Activated naive CD8-positive, alpha-beta T cell treated with anti-CD3 and anti-CD28 coated beads for 36 hours (primary cell): ENCODE data around the gene EIF3I. TPM values are rescaled to one million over a fixed set of nuclear protein-coding genes. Genes with fewer than 3 reads are reported as not detected.
"Not testable (repeated sequence)": the region's sequence is repeated elsewhere in the genome, so short reads cannot be mapped to it uniquely, and the experiment has no call there.

Source experiments
- DNase-seq: peaks from one replicate; pipeline ENCODE4 v3.0.0; 2021
- H3K27ac Mint-ChIP-seq: one replicate; pipeline ENCODE4 v1.8.0; 2022; ENCODE audit warnings: mild to moderate bottlenecking, moderate library complexity, mixed read lengths
- H3K27me3 Mint-ChIP-seq: one replicate; pipeline ENCODE4 v1.8.0; 2022; ENCODE audit warnings: mild to moderate bottlenecking, mixed read lengths
- H3K36me3 Mint-ChIP-seq: one replicate; pipeline ENCODE4 v1.8.0; 2021; ENCODE audit warnings: mild to moderate bottlenecking, mixed read lengths
- H3K4me1 Mint-ChIP-seq: one replicate; pipeline ENCODE4 v1.8.0; 2021; ENCODE audit warnings: mixed read lengths
- H3K4me3 Mint-ChIP-seq: one replicate; pipeline ENCODE4 v1.8.0; 2022; ENCODE audit warnings: mild to moderate bottlenecking, moderate library complexity, mixed read lengths
- H3K9me3 Mint-ChIP-seq: one replicate; pipeline ENCODE4 v1.8.0; 2022; ENCODE audit warnings: mixed read lengths
- total RNA-seq, 2 experiments: library from RNA; stranded (reverse); gene quantifications; one replicate each; pipeline ENCODE4 v1.2.3, GENCODE V29; 2021

Gene EIF3I
- total RNA-seq, 2 experiments from 2014 or later, result 366 to 389 TPM

GRCh38 chr1:32256473-32257226 lies 34.4 kb downstream of the EIF3I start:
- H3K36me3 Mint-ChIP-seq, result peaks cover 64% of the 10 kb centered on the region
- H3K4me3 Mint-ChIP-seq, result peak overlapping the region; percentile 78
- peaks cover 6% of the 10 kb centered on the region for H3K9me3 Mint-ChIP-seq
- peaks cover 43% of the 10 kb centered on the region for H3K4me1 Mint-ChIP-seq
- DNase-seq, result no peak
- no peaks in the 10 kb centered on the region for H3K27me3 Mint-ChIP-seq
- H3K27ac Mint-ChIP-seq, result peak overlapping the region; percentile 89

GRCh38 chr1:32257227-32257508 lies 35.0 kb downstream of the EIF3I start:
- peaks cover 59% of the 10 kb centered on the region for H3K36me3 Mint-ChIP-seq

GRCh38 chr1:32263236-32263593 lies 41.0 kb downstream of the EIF3I start:
- Mint-ChIP-seq H3K4me1 (peaks cover 55% of the 10 kb centered on the region), H3K27ac (peak overlapping the region; percentile 81), H3K36me3 (peaks cover 39% of the 10 kb centered on the region)
- DNase-seq, H3K9me3 Mint-ChIP-seq, H3K27me3 Mint-ChIP-seq, H3K4me3 Mint-ChIP-seq: not testable (repeated sequence)

More at GRCh38 chr1:32257227-32257508, 35.0 kb downstream of the EIF3I start:
- no peak for DNase-seq
- peaks cover 6% of the 10 kb centered on the region for H3K9me3 Mint-ChIP-seq
- no peaks in the 10 kb centered on the region for H3K27me3 Mint-ChIP-seq
- peak overlapping the region; percentile 78 for H3K4me3 Mint-ChIP-seq
- peak overlapping the region; percentile 89 for H3K27ac Mint-ChIP-seq
- H3K4me1 Mint-ChIP-seq, result peaks cover 43% of the 10 kb centered on the region

GRCh38 chr1:32263744-32264143 lies 41.5 kb downstream of the EIF3I start:
- H3K4me1 Mint-ChIP-seq, result peaks cover 54% of the 10 kb centered on the region

GRCh38 chr1:32265846-32266245 lies 43.6 kb downstream of the EIF3I start:
- H3K4me3 Mint-ChIP-seq, result no peak overlapping the region
- H3K4me1 Mint-ChIP-seq, result peaks cover 49% of the 10 kb centered on the region
- DNase-seq, result no peak
- peaks cover 3% of the 10 kb centered on the region for H3K9me3 Mint-ChIP-seq
- H3K27me3 Mint-ChIP-seq, result no peaks in the 10 kb centered on the region
- peaks cover 38% of the 10 kb centered on the region for H3K36me3 Mint-ChIP-seq
- H3K27ac Mint-ChIP-seq, result peak overlapping the region; percentile 85

More at GRCh38 chr1:32263744-32264143, 41.5 kb downstream of the EIF3I start:
- peaks cover 38% of the 10 kb centered on the region for H3K36me3 Mint-ChIP-seq
- H3K4me3 Mint-ChIP-seq, result peak overlapping the region; percentile 13
- H3K27me3 Mint-ChIP-seq, result no peaks in the 10 kb centered on the region
- no peak for DNase-seq
- H3K27ac Mint-ChIP-seq, result peak overlapping the region; percentile 81
- H3K9me3 Mint-ChIP-seq, result peaks cover 10% of the 10 kb centered on the region

DNA sequence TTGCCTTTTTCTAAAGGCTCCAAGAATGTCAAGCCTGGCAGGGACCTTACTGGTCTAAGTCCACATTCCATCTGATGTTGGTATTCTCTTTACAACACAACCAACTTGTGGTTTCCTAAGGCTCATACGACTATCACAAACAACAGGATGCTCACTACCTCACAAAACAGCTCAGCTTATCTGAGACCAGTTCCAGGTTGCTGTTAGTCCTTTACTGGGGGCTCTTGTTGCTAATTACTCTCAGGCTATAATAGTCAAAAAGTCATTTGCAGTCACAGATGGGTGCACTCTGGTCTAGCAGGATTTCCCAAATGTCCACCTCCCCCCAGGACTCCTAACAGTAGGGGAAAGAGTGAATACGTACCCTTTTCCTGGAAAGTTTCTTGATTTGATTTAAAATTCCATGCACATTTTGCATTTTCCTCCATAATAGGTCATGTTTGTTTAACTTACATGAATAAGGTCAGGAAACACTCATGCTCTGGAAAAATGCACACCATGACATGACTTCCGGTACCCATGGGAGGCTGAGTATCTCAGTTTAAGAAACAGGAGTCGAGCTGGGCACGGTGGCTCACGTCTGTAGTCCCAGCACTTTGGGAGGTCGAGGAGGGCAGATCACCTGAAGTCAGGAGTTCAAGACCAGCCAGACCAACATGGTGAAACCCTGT lies 44.8 kb downstream of the EIF3I start:
- H3K27ac Mint-ChIP-seq, result peak overlapping the region; percentile 94
- no peaks in the 10 kb centered on the region for H3K27me3 Mint-ChIP-seq
- H3K36me3 Mint-ChIP-seq, result peaks cover 47% of the 10 kb centered on the region
- H3K4me3 Mint-ChIP-seq, result peak overlapping the region; percentile 74
- peaks cover 3% of the 10 kb centered on the region for H3K9me3 Mint-ChIP-seq
- DNase-seq, result no peak
- H3K4me1 Mint-ChIP-seq, result peaks cover 60% of the 10 kb centered on the region

DNA sequence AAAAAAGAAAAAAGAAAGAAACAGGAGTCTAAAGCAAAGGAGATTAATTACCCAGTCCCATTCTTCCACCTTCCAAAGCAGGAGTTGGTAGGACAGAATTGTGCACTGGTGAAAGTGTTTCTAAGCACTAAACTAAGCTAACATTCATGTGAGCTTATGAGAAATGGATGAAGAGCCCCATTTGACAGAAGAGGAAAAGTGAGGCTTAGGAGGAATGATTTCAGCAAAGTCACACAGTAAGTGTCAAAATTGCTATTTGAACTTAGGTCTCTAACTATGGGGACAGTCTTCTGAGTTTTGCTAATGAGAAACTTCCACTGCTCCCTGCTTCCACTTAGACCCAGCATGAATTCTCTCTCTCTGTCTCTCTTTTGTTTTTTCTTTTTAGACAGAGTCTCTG lies 47.5 kb downstream of the EIF3I start:
- no peak for DNase-seq
- H3K27me3 Mint-ChIP-seq, result no peaks in the 10 kb centered on the region
- H3K4me1 Mint-ChIP-seq, result peaks cover 68% of the 10 kb centered on the region
- no peak overlapping the region for H3K4me3 Mint-ChIP-seq
- H3K27ac Mint-ChIP-seq, result peak overlapping the region; percentile 77
- H3K36me3 Mint-ChIP-seq, result peaks cover 56% of the 10 kb centered on the region
- H3K9me3 Mint-ChIP-seq, result peaks cover 3% of the 10 kb centered on the region

GRCh38 chr1:32272557-32273390 lies 50.6 kb downstream of the EIF3I start:
- H3K27me3 Mint-ChIP-seq, result no peaks in the 10 kb centered on the region
- H3K9me3 Mint-ChIP-seq, result no peaks in the 10 kb centered on the region
- DNase-seq, result no peak
- H3K36me3 Mint-ChIP-seq, result peaks cover 61% of the 10 kb centered on the region
- peak overlapping the region; percentile 77 for H3K4me3 Mint-ChIP-seq
- H3K4me1 Mint-ChIP-seq, result peaks cover 59% of the 10 kb centered on the region
- peak overlapping the region; percentile 91 for H3K27ac Mint-ChIP-seq

DNA sequence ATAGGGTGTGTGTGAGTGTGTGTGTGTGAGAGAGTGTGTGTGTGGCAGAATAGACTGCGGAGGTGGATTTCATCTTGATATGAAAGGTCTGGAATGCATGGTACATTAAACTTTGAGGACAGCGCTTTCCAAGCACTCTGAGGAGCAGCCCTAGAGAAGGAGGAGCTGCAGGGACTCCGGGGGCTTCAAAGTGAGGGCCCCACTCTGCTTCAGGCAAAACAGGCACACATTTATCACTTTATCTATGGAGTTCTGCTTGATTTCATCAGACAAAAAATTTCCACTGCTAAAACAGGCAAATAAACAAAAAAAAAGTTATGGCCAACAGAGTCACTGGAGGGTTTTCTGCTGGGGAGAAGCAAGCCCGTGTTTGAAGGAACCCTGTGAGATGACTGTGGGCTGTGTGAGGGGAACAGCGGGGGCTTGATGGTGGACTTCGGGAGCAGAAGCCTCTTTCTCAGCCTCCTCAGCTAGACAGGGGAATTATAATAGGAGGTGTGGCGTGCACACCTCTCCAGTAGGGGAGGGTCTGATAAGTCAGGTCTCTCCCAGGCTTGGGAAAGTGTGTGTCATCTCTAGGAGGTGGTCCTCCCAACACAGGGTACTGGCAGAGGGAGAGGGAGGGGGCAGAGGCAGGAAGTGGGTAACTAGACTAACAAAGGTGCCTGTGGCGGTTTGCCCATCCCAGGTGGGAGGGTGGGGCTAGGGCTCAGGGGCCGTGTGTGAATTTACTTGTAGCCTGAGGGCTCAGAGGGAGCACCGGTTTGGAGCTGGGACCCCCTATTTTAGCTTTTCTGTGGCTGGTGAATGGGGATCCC lies 51.4 kb downstream of the EIF3I start:
- H3K4me1 Mint-ChIP-seq, result peaks cover 62% of the 10 kb centered on the region
- H3K4me3 Mint-ChIP-seq, result peak overlapping the region; percentile 77
- H3K36me3 Mint-ChIP-seq, result peaks cover 65% of the 10 kb centered on the region
- H3K27ac Mint-ChIP-seq, result peak overlapping the region; percentile 91
- H3K9me3 Mint-ChIP-seq, result no peaks in the 10 kb centered on the region
- H3K27me3 Mint-ChIP-seq, result no peaks in the 10 kb centered on the region
- peak; percentile 89 for DNase-seq

GRCh38 chr1:32274646-32275340 lies 52.6 kb downstream of the EIF3I start:
- H3K27ac Mint-ChIP-seq, result peak overlapping the region; percentile 91
- H3K9me3 Mint-ChIP-seq, result no peaks in the 10 kb centered on the region
- peak overlapping the region; percentile 77 for H3K4me3 Mint-ChIP-seq
- H3K27me3 Mint-ChIP-seq, result no peaks in the 10 kb centered on the region
- DNase-seq, result no peak
- peaks cover 66% of the 10 kb centered on the region for H3K36me3 Mint-ChIP-seq
- H3K4me1 Mint-ChIP-seq, result peaks cover 59% of the 10 kb centered on the region

DNA sequence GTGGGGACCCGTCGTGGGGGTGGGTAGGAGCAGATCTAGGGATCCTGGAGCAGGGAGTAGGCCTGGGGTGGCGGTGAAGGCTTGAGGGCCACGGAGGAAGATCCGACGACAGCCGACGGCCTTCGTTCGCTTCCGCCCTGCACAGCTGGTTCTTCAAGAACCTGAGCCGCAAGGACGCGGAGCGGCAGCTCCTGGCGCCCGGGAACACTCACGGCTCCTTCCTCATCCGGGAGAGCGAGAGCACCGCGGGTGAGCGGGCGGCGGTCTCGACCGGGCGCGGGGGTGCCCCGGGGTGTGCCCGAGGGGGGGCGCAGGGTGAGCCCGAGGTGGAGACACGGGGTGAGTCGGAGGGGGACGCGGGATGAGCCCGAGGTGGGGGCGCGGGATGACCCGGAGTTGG lies 53.2 kb downstream of the EIF3I start:
- Mint-ChIP-seq H3K36me3 (peaks cover 68% of the 10 kb centered on the region), H3K9me3 (no peaks in the 10 kb centered on the region), H3K27ac (peak overlapping the region; percentile 91), H3K4me3 (peak overlapping the region; percentile 77), H3K27me3 (no peaks in the 10 kb centered on the region), H3K4me1 (peaks cover 57% of the 10 kb centered on the region)
- no peak for DNase-seq

DNA sequence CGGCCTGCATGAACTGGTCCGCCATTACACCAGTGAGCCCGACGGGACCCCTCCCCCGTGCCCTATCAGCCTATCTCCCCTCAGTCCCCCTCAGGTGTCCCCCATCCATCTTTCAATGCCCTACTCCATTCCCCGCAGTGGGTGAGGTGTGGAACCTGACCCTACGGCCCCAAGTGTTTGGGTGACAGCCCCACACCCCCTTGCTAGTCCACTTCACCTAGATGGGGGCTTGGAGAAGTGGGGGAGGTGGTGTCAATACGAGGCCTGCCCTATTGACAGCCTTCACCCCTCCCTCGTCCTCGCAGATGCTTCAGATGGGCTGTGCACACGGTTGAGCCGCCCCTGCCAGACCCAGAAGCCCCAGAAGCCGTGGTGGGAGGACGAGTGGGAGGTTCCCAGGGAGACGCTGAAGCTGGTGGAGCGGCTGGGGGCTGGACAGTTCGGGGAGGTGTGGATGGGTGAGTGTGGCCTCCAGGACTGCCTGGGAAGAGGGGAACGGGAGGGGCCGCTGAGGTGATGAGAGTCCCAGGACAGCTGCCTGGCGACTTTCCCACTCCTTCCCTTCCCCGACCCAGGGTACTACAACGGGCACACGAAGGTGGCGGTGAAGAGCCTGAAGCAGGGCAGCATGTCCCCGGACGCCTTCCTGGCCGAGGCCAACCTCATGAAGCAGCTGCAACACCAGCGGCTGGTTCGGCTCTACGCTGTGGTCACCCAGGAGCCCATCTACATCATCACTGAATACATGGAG lies 54.0 kb downstream of the EIF3I start:
- Mint-ChIP-seq H3K27me3 (no peaks in the 10 kb centered on the region), H3K4me3 (no peak overlapping the region), H3K9me3 (no peaks in the 10 kb centered on the region), H3K27ac (peak overlapping the region; percentile 67), H3K36me3 (peaks cover 63% of the 10 kb centered on the region), H3K4me1 (peaks cover 54% of the 10 kb centered on the region)
- DNase-seq, result no peak
